Glutamatergic neuron (in vitro differentiated cells): ENCODE data around the gene STK24. TPM values are rescaled to one million over a fixed set of nuclear protein-coding genes. Genes with fewer than 3 reads are reported as not detected.
"Not testable (repeated sequence)": the region's sequence is repeated elsewhere in the genome, so short reads cannot be mapped to it uniquely, and the experiment has no call there.

Experiments
- DNase-seq: peaks from one replicate; pipeline ENCODE4 v3.0.0; 2022
- H3K27ac Mint-ChIP-seq: one replicate; pipeline ENCODE4 v1.8.0; 2020; ENCODE audit warnings: mild to moderate bottlenecking, mixed read lengths, inconsistent platforms; ENCODE audit not compliant: unreplicated experiment
- H3K27me3 Mint-ChIP-seq: one replicate; pipeline ENCODE4 v1.8.0; 2020; ENCODE audit warnings: mild to moderate bottlenecking, moderate library complexity, mixed read lengths, inconsistent platforms; ENCODE audit not compliant: unreplicated experiment
- H3K36me3 Mint-ChIP-seq: one replicate; pipeline ENCODE4 v1.8.0; 2020; ENCODE audit warnings: mild to moderate bottlenecking, mixed read lengths, inconsistent platforms; ENCODE audit not compliant: unreplicated experiment
- H3K4me1 Mint-ChIP-seq: one replicate; pipeline ENCODE4 v1.8.0; 2020; ENCODE audit warnings: mild to moderate bottlenecking, low read depth, mixed read lengths, inconsistent platforms; ENCODE audit not compliant: unreplicated experiment
- H3K4me3 Mint-ChIP-seq: one replicate; pipeline ENCODE4 v1.8.0; 2020; ENCODE audit warnings: mild to moderate bottlenecking, mixed read lengths, inconsistent platforms; ENCODE audit not compliant: unreplicated experiment
- H3K9me3 Mint-ChIP-seq: one replicate; pipeline ENCODE4 v1.8.0; 2020; ENCODE audit warnings: mild to moderate bottlenecking, moderate library complexity, mixed read lengths, inconsistent platforms; ENCODE audit not compliant: unreplicated experiment
- total RNA-seq: library from RNA; stranded (reverse); fragmentation: NEBNext Ultra II Directional; extraction: Animal tissue kit (Norgen Biotek cat#: 25700); gene quantifications from one replicate; pipeline ENCODE4 v1.2.1, GENCODE V29; 2021; ENCODE audit not compliant: unreplicated experiment
- TF ChIP-seq, protein P1 (sequence below): fragments of 200-600 bp; sonication (generic); IDR thresholded peaks from one replicate; pipeline ENCODE4 v1.5.0; 2021; ENCODE audit not compliant: partially characterized antibody, unreplicated experiment

Gene STK24
- total RNA-seq, 1 donor from 2014 or later: 188 TPM

DNA sequence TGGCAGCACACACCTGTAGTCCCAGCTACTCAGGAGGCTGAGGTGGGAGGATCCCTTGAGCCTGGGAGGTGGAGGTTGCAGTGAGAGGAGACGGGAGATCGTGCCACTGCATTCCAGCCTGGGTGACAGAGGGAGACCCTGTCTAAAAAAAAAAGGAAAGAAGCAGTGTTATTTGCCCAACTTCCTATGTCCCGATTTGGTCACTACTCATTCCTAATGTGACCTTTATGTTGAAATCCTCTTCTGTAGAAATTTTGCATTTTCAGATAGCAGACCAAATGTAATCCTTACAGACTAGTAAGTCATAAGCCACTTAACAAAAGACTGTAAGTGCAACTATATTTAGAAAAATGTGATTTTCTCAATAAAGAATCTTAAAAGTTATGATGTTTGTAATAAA is 18.2 kb upstream of the STK24 start:
- no peak for DNase-seq
- peaks cover 6% of the 10 kb centered on the region for H3K36me3 Mint-ChIP-seq
- H3K4me1 Mint-ChIP-seq: no peaks in the 10 kb centered on the region
- peaks cover 5% of the 10 kb centered on the region for H3K27me3 Mint-ChIP-seq
- no peak overlapping the region for H3K4me3 Mint-ChIP-seq
- TF ChIP-seq, protein P1, sequence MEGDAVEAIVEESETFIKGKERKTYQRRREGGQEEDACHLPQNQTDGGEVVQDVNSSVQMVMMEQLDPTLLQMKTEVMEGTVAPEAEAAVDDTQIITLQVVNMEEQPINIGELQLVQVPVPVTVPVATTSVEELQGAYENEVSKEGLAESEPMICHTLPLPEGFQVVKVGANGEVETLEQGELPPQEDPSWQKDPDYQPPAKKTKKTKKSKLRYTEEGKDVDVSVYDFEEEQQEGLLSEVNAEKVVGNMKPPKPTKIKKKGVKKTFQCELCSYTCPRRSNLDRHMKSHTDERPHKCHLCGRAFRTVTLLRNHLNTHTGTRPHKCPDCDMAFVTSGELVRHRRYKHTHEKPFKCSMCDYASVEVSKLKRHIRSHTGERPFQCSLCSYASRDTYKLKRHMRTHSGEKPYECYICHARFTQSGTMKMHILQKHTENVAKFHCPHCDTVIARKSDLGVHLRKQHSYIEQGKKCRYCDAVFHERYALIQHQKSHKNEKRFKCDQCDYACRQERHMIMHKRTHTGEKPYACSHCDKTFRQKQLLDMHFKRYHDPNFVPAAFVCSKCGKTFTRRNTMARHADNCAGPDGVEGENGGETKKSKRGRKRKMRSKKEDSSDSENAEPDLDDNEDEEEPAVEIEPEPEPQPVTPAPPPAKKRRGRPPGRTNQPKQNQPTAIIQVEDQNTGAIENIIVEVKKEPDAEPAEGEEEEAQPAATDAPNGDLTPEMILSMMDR: no peak
- H3K27ac Mint-ChIP-seq: no peak overlapping the region
- H3K9me3 Mint-ChIP-seq: peaks cover 2% of the 10 kb centered on the region

DNA sequence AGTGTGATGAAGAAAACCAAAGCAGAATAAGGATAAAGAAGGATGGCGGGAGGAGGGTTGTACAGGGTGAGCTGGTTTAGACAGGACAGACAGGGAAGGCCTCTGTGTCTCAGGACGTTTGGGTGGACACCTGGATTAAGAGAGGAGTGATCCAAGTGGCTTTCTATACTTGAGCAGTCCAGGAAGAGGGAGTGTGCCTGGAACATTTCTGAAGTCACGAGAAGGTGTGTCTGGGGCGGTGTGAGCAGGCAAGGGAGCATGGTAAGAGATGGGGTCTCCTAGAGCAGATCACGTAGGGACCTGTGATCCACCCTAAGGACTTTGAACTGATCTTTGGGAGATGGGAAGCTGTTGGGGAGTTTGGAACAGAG is 15.4 kb upstream of the STK24 start:
- peaks cover 6% of the 10 kb centered on the region for H3K36me3 Mint-ChIP-seq
- peaks cover 3% of the 10 kb centered on the region for H3K27me3 Mint-ChIP-seq
- TF ChIP-seq, protein P1: no peak
- H3K4me3 Mint-ChIP-seq: no peak overlapping the region
- no peak overlapping the region for H3K27ac Mint-ChIP-seq
- no peak for DNase-seq
- H3K9me3 Mint-ChIP-seq: peaks cover 4% of the 10 kb centered on the region
- no peaks in the 10 kb centered on the region for H3K4me1 Mint-ChIP-seq

DNA sequence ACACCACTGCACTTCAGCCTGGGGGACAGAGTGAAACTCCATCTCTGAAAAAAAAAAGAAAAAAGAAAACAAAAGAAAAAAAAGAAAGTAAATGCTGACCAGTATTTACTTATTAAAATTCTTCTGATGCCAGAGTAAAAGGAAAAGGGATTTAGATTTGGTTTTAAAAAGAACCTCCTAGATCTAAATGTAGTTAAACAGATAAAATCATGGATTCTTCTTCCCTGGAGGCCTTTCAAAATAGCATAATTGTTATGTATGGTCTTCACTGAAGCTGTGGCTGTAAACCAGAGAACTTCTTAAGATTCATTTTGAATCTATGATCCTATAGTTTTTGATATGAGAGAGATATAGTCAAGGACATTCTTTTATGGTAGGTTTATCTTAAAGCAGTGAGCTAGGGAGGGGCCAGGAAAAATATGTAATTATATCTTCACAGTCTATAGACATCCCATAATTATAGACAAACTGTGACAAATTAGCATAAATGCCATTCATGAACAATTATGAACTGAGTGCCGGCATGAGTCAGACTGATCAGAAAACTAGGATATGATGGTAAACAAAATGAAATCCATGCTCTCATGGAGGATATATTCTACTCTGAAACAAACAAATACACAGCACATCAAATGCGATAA is 14.9 kb upstream of the STK24 start:
- Mint-ChIP-seq H3K4me3 (no peak overlapping the region), H3K27ac (no peak overlapping the region)
- TF ChIP-seq, protein P1: no peak

DNA sequence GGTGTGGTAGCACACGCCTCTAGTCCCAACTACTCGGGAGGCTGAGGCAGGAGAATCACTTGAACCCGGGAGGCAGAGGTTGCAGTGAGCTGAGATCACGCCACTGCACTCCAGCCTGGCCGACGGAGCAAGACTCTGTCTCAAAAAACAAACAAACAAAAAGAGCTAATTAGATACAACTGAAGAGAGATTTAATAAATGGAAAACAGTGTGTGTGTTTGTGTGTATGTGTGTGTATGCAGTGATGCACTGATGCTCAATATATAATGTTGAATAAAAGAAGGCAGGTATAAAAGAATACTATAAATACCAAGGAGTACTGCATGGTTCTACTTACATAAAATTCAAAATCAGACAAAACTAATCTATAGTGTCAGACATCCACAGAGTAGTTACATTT is 13.6 kb upstream of the STK24 start:
- not testable (repeated sequence) for H3K27me3 Mint-ChIP-seq, H3K27ac Mint-ChIP-seq, H3K9me3 Mint-ChIP-seq, H3K4me1 Mint-ChIP-seq, H3K4me3 Mint-ChIP-seq, H3K36me3 Mint-ChIP-seq, DNase-seq

More for the DNA sequence above, 14.9 kb upstream of the STK24 start:
- Mint-ChIP-seq H3K27me3 (peaks cover 3% of the 10 kb centered on the region), H3K36me3 (peaks cover 6% of the 10 kb centered on the region), H3K4me1 (no peaks in the 10 kb centered on the region), H3K9me3 (peaks cover 4% of the 10 kb centered on the region)
- no peak for DNase-seq

DNA sequence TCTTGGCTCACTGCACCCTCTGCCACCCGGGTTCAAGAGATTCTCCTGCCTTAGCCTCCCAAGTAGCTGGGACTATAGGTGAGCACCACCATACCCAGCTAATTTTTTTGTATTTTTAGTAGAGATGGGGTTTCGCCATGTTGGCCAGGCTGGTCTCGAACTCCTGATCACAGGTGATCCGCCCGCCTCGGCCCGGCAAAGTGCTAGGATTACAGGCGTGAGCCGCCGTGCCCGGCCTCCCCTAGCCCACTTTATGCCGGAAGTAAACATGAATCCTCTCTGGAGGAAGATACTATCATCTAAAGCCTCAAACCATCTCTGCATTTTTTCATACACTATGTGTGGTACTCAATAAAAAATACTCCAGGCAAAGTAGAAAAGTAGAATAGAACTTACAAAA is 12.6 kb upstream of the STK24 start:
- not testable (repeated sequence) for H3K27me3 Mint-ChIP-seq, H3K4me1 Mint-ChIP-seq, H3K36me3 Mint-ChIP-seq, H3K9me3 Mint-ChIP-seq, DNase-seq, H3K4me3 Mint-ChIP-seq, H3K27ac Mint-ChIP-seq

DNA sequence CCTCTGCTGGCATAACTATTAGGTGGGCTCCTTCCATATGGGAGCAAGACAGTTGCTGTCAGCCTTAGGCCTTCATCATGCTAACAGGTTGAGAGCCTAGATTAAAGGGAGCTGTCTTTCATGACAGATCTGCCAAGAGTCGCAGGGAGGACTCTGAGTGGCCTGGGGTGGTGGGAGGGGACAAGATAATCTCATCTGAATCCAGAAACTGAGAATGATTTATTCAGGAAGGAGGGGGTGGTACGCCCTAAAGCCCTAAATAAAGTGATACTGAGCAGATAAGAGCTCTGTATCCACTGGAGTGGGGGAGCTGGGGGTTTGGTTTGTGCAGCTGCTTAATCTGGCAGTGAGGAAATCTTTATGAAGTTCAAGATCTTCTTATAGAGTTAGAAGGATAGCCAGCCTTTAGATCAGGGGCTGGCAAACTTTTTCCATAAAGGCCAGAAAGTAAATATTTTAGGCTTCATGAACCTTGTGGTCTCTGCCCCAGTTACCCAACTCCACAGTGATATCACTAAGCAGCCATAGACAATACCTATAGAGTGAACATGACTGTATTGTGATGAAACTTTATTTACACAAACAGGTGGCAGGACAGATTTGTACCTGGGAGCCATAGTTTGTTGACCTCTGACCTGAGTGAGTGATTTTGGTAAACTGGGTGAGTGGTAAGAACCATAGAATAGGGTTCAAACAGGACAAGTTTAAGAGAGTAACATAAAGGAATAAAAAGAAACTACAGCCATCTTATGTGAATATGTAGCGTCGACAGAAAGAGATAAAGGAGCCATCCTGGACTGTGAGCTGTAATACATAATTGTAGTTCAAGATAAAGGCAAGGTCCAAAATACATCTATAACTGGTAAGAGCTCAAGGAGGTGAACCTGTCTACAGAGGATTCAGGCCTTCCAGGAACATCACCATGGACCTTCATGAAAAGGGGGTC is 9.8 kb upstream of the STK24 start:
- Mint-ChIP-seq H3K27me3 (no peaks in the 10 kb centered on the region), H3K27ac (no peak overlapping the region), H3K4me3 (no peak overlapping the region), H3K9me3 (peaks cover 2% of the 10 kb centered on the region), H3K4me1 (peaks cover 4% of the 10 kb centered on the region), H3K36me3 (peaks cover 6% of the 10 kb centered on the region)
- DNase-seq: no peak
- TF ChIP-seq, protein P1: no peak
